GM12801 (cell line): Measurements from ENCODE around the gene EPHA6.

Source experiments
- CTCF ChIP-seq: IDR thresholded peaks from one replicate; pipeline ENCODE4 v1.5.1; 2011; ENCODE audit warnings: control low read depth; ENCODE audit not compliant: insufficient read length; ENCODE audit errors: extremely low read depth

The EPHA6 gene

GRCh38 chr3:97297032-97297431 is 482.6 kb downstream of the EPHA6 start:
- no peak for TF ChIP-seq CTCF

DNA sequence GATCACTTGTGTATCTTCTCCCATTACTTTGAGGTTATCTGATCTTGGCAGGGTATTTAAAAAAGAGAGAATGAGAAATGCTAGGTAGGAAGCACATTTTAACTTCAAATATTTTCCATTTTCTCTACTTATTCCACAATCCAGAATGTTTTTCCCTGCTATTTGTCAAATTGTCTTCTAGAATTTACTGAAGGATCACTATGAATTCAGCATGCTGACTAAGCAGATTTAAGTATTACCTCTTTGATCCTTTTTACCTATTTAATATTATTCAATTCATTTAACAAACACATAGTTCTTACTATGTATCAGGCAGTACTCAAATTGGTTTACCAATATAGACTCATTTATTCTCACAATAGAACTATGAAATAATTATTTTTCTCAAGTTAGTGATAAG is 486.7 kb downstream of the EPHA6 start:
- no peak for TF ChIP-seq CTCF

- no peak for TF ChIP-seq CTCF
Observed at GRCh38 chr3:97306226-97306625, 491.8 kb downstream of the EPHA6 start.

- TF ChIP-seq CTCF, result no peak
Observed at GRCh38 chr3:97338375-97338774, 524.0 kb downstream of the EPHA6 start.

DNA sequence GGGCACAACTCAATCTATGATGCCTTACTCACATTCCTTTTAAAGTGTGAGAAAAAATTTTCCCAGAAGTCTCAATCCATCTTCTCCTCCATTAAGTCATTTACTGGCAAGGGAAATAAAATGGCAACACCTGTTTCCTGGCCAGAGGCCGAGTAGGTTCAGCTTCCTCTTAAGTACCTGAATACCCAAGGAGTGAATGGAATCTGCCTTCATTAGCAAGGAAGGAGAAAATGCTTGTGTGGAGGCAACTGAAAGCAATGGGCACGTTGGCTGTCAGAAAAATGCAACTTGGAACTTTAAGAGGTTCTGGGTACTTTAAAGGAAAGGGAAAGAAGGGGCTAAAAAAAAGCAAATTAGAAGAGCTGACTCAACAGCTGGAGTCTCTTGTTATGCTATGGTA is 526.5 kb downstream of the EPHA6 start:
- TF ChIP-seq CTCF, result no peak

- TF ChIP-seq CTCF, result no peak
Observed at GRCh38 chr3:97347780-97348179, 533.4 kb downstream of the EPHA6 start.

DNA sequence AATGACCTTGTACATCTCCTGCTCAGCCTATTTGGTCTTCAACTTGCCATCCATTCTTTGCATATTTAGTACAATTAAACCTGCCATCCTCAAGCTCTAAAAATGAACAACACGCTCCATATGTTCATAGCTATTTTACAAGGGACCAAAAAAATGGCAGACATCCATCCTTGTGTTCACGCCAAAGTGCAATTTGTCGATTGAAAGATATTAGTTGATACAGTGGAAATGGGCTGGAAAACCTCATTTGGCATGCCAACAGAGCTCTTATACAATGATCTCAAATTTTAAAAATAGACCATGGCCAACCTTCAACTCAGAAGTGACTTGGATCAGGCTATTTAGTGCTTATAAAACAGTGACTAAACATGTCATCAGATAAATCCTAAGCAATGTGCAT is 536.6 kb downstream of the EPHA6 start:
- no peak for TF ChIP-seq CTCF

DNA sequence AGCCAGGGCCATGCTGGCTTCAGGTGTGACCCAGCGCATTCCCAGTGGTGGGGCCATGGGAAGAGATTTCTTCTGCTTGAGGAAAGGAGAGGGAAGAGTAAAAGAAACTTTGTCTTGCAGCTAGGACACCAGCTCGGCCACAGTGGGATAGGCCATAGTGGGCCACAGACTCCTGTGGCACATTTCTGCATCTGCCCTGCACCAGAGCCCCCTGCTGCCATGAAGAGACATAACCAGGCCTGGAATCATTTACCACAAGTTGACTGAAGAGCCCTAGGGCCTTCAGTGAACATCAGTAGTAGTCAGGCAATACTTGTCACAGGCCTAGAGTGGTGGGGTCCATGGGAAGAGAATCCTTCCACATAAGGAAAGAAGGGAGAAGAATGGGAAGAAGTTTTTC is 538.8 kb downstream of the EPHA6 start:
- TF ChIP-seq CTCF, result no peak
